K562 (cell line): ENCODE data around the gene CLEC18C. TPM values are rescaled to one million over a fixed set of nuclear protein-coding genes. Genes with fewer than 3 reads are reported as not detected.

ENCODE experiments used
- ATAC-seq: fragments of 200-7000 bp; cut with Tn5 transposase; 3 replicates; pipeline ENCODE4 v1.9.1; 2020; ENCODE audit warnings: moderate library complexity
- BruUV-seq: library from RNA; stranded (reverse); fragments of 400-500 nt; replicated peaks from 2 replicates; lab custom pipeline; 2021; lab: Mats Ljungman, UMichigan
- CTCF ChIA-PET: fragments of 300-600 bp; formaldehyde crosslinking; extraction: SDS; loops from one replicate; lab custom pipeline; 2021; ENCODE audit warnings: low intra/inter-chr PET ratio; lab: Yijun Ruan, JAX
- POLR2A ChIA-PET: fragments of 300-600, 350-650 bp; sonication (Branson Sonifier 250); formaldehyde crosslinking; extraction: SDS; loops from one replicate; lab custom pipeline; 2021; ENCODE audit warnings: antibody characterized with exemption, inconsistent platforms; lab: Yijun Ruan, JAX
- DNase-seq, 4 experiments: peaks; one replicate each; pipeline versions ENCODE4 v3.0.0 to v3.0.0-alpha.2; 2011 to 2018; ENCODE audit warnings: low spot score in 3 of 4, mixed read lengths in 3 of 4; ENCODE audit errors: extremely low read depth in 1 of 4
- FAIRE-seq: peaks from 2 replicates; lab custom pipeline; 2011; peaks lifted over from hg19 to GRCh38; lab: Jason Lieb, UNC
- H2AFZ ChIP-seq: 2 replicates; pipeline ENCODE4 v1.6.0; 2011; ENCODE audit warnings: low read depth, low read length, control low read depth, inconsistent platforms
- H3K27ac ChIP-seq: fragments of 200-600 bp; 3 replicates; pipeline ENCODE4 v1.8.0; 2011; ENCODE audit warnings: low read depth, mild to moderate bottlenecking, control low read depth, inconsistent platforms, low read length, moderate library complexity, mixed read lengths; ENCODE audit errors: extremely low read depth
- H3K27me3 ChIP-seq, 2 experiments: fragments of 300-600 bp in 1 of 2; 2 replicates in 1 of 2; 3 replicates in 1 of 2; pipeline versions ENCODE4 v1.6.0 to v1.8.0; 2011; ENCODE audit warnings: inconsistent platforms in 2 of 2, low read length in 2 of 2, mild to moderate bottlenecking in 1 of 2, mixed read lengths in 1 of 2, moderate library complexity in 1 of 2; ENCODE audit not compliant: control insufficient read depth in 2 of 2, insufficient read depth in 2 of 2
- H3K36me3 ChIP-seq: fragments of 300-600 bp; 3 replicates; pipeline ENCODE4 v1.8.0; 2011; ENCODE audit warnings: mild to moderate bottlenecking, low read length, inconsistent platforms; ENCODE audit not compliant: control insufficient read depth, insufficient read depth
- H3K4me1 ChIP-seq, 2 experiments: fragments of 200-600 bp in 1 of 2; replicated peaks in 1 of 2; 2 replicates in 1 of 2; 3 replicates in 1 of 2; pipeline versions ENCODE4 v1.5.1 to v1.8.0; 2011; ENCODE audit warnings: inconsistent platforms in 2 of 2, low read length in 2 of 2, mild to moderate bottlenecking in 1 of 2, mixed read lengths in 1 of 2, moderate library complexity in 1 of 2; ENCODE audit not compliant: control insufficient read depth in 2 of 2, insufficient read depth in 2 of 2
- H3K4me2 ChIP-seq: 2 replicates; pipeline ENCODE4 v1.6.1; 2011; ENCODE audit warnings: low read length, control low read depth, inconsistent platforms, mixed read lengths; ENCODE audit not compliant: insufficient read depth
- H3K4me3 ChIP-seq: fragments of 200-600 bp; sonication (generic), shearing (Covaris generic); 2 replicates; pipeline ENCODE4 v1.5.1; 2016; ENCODE audit warnings: control low read depth, inconsistent platforms
- H3K79me2 ChIP-seq: fragments of 200-600 bp; 3 replicates; pipeline ENCODE4 v1.8.0; 2011; ENCODE audit warnings: low read length, inconsistent platforms; ENCODE audit not compliant: control insufficient read depth, insufficient read depth
- H3K9ac ChIP-seq, 2 experiments: 2 replicates each; pipeline versions ENCODE4 v1.6.0 to v1.6.1; 2011; ENCODE audit warnings: low read depth in 2 of 2, low read length in 2 of 2, control low read depth in 1 of 2, inconsistent platforms in 1 of 2, mild to moderate bottlenecking in 1 of 2, mixed read lengths in 1 of 2; ENCODE audit not compliant: insufficient read depth in 1 of 2
- H3K9me1 ChIP-seq: one replicate; pipeline ENCODE4 v1.6.0; 2011; ENCODE audit warnings: inconsistent platforms, mild to moderate bottlenecking, low read length, moderate library complexity; ENCODE audit not compliant: control insufficient read depth, insufficient read depth
- H3K9me3 ChIP-seq: replicated peaks from 2 replicates; pipeline ENCODE4 v1.5.1; 2011; ENCODE audit warnings: low read depth, low read length, inconsistent platforms; ENCODE audit not compliant: control insufficient read depth, insufficient read depth
- H4K20me1 ChIP-seq: replicated peaks from 2 replicates; pipeline ENCODE4 v1.6.1; 2011; ENCODE audit warnings: low read length, inconsistent platforms, mixed read lengths; ENCODE audit not compliant: control insufficient read depth, insufficient read depth
- FOXA3 ChIP-seq, 2 experiments: fragments of 450-650 bp in 1 of 2; sonication (generic) in 1 of 2; formaldehyde crosslinking; IDR thresholded peaks in 1 of 2; conservative IDR thresholded peaks in 1 of 2; 2 replicates each; pipeline versions ENCODE4 v1.4.0 to v1.8.0; 2020 to 2022; ENCODE audit warnings: mild to moderate bottlenecking in 2 of 2, missing genetic modification reagents in 1 of 2
- FOXK2 ChIP-seq, 2 experiments: fragments of 450-650 bp; IDR thresholded peaks in 1 of 2; conservative IDR thresholded peaks in 1 of 2; 2 replicates each; pipeline ENCODE4 v1.6.1; 2016; ENCODE audit warnings: low read depth in 2 of 2, mild to moderate bottlenecking in 1 of 2
- ZNF347 ChIP-seq: fragments of 450-650 bp; formaldehyde crosslinking; IDR thresholded peaks from 2 replicates; pipeline ENCODE4 v1.4.0; 2020; ENCODE audit warnings: low read depth, mild to moderate bottlenecking, moderate library complexity
- ZNF551 ChIP-seq: fragments of 250-450 bp; sonication (Bioruptor Pico); IDR thresholded peaks from 2 replicates; pipeline ENCODE4 v1.5.0; 2021; ENCODE audit warnings: mild to moderate bottlenecking, moderate library complexity
- WGBS: fragments of 100-300 bp; shearing (Covaris generic); methylation state at CpG from one replicate; pipeline ENCODE4 v1.1.6; 2016; ENCODE audit warnings: low coverage, mixed read lengths; ENCODE audit not compliant: insufficient coverage; ENCODE audit errors: missing lambda C conversion rate; 5-methylcytosine and 5-hydroxymethylcytosine counted together
- in situ Hi-C: fragments of 300-500 bp; cut with MboI; formaldehyde crosslinking; loops from 4 replicates; pipeline ENCODE4 v1.15.0; 2018; ENCODE audit warnings: inconsistent platforms, mixed read lengths
- intact Hi-C: fragments of 100-400 bp; cut with micrococcal nuclease; formaldehyde crosslinking; loops from 2 replicates; pipeline ENCODE4 v1.14.2; 2022
- polyA plus RNA-seq, 8 experiments: library from polyadenylated mRNA; depleted of rRNA in 4 of 8; stranded (reverse) in 5 of 8; unstranded in 3 of 8; fragments of >200 nt; fragmentation: Nextera tagmentation in 2 of 8; fragmentation: Illumina TruSeq in 1 of 8; extraction: Ambion mirVana in 2 of 8; extraction: Trizol in 1 of 8; gene quantifications; 2 replicates each; pipeline versions ENCODE4 v1.2.1 to v1.2.3, GENCODE V29; 2011 to 2014; ENCODE audit warnings: inconsistent platforms in 1 of 8, missing spikeins in 1 of 8
- total RNA-seq, 7 experiments: library from RNA; depleted of rRNA in 6 of 7; stranded (reverse); fragments of >200 nt in 6 of 7; fragmentation: Illumina TruSeq in 2 of 7; extraction: Trizol in 2 of 7; gene quantifications; 2 replicates each; pipeline versions ENCODE4 v1.2.1 to v1.2.3, GENCODE V29; 2011 to 2021; ENCODE audit warnings: low replicate concordance in 1 of 7

The CLEC18C gene
- total and polyA plus RNA-seq, 9 of the 15 experiments (the other 6 are each of a cell fraction or from before 2014, with no cell fraction given) = 0.06 to 1.0 (median 0.54) TPM; not detected in 2

DNA sequence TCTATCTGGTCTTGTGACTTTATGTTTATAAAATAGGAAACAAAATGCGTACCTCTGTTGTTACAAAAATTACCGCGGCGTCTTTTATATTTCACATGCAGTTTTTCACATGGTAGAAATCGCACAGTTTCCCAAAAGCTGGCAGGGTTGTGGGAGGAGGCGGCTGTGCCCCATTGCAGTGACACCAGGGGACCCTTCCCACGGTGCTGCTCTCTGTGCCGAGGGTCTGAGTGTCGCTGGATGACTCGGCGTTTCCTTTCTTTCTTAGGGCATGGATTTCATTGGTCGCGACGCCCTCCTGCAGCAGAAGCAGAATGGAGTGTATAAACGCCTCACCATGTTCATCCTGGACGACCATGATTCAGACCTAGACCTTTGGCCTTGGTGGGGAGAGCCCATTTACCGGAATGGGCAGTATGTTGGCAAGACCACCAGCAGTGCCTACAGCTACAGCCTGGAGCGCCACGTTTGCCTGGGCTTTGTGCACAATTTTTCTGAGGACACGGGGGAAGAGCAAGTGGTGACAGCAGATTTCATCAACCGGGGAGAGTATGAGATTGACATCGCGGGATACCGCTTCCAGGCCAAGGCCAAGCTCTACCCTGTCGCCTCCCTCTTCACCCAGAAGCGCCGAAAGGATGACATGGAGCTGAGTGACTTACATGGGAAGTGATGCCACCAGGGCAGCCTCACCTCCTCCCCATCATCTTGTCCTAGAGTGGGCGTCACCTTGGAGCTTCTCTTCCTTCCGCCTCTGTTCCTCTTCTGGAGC lies 17.2 kb upstream of the CLEC18C start (continued):
- TF ChIP-seq FOXK2 (conservative IDR thresholded peaks at IDR 0.05 in 1 of 2, IDR thresholded peaks at IDR 0.05 in 1 of 2; ENCODE audit: low read depth in 2 of 2) (no peak), ZNF551 (CRISPR knock-in tag) (no peak)

DNA sequence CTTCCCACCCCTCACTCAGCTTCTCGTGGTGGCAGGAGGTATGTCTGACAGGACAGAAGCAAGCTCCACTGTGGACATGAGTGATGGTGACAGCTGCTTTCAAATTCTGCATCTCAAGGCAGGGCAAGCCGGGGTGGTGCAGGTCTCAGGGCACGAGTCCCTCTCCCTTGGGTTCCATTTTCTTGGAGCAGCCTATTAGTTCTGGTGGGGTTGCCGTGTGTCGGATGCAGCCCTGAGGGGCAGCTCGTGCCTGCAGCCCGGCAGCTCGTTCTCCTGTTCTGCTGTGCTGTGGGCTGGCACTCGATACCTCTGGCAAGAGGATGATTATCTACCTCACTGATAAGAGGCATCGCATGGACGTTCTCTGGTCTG lies 16.5 kb upstream of the CLEC18C start:
- no peaks in the 10 kb centered on the region for H3K9me3 ChIP-seq
- peaks cover 0 to 3% of the 10 kb centered on the region in 2 experiments; a peak in 1 of 5 replicates for H3K4me1 ChIP-seq
- no peak overlapping the region for H3K4me3 ChIP-seq
- WGBS = 77% methylated on average over 11 of the region's 11 CpGs
- H3K4me2 ChIP-seq = no peak overlapping the region
- no TSS peak for BruUV-seq
- no peaks in the 10 kb centered on the region for H3K27me3 ChIP-seq
- H4K20me1 ChIP-seq = peaks cover 3% of the 10 kb centered on the region; the same call in 1 of the 2 replicates
- POLR2A ChIA-PET = interaction anchor here (0.6 to 0.7 kb wide), 2 partner anchors 166 to 501 kb away, joined by 3 read pairs; no protein-coding TSS in a partner anchor
- DNase-seq = peak in 2 of 4 experiments; percentile 5 to 9
- no peaks in the 10 kb centered on the region for H3K79me2 ChIP-seq
- intact Hi-C loops = no loop called here
- in situ Hi-C loops = no loop called here
- CTCF ChIA-PET = no interaction called here
- peaks cover 93% of the 10 kb centered on the region for H3K36me3 ChIP-seq
- no peak overlapping the region for H3K27ac ChIP-seq
- H3K9ac ChIP-seq = no peak overlapping the region
- ATAC-seq = no peak
- no peak for FAIRE-seq
- TF ChIP-seq FOXA3 (CRISPR knock-in tag; conservative IDR thresholded peaks at IDR 0.05 in 1 of 2, IDR thresholded peaks at IDR 0.05 in 1 of 2) = 0 out of 4 replicates have a peak, but pooled peaks of 1 of the 2 experiments have one; percentile 23
- TF ChIP-seq ZNF347 = no peak
- H2AFZ ChIP-seq = no peak overlapping the region
- H3K9me1 ChIP-seq = no peaks in the 10 kb centered on the region
